Measurements from ENCODE around the gene LINGO4. TPM values are rescaled to one million over a fixed set of nuclear protein-coding genes. Genes with fewer than 3 reads are reported as not detected.

LINGO4 gene
- total RNA-seq, 4 donors from 2014 or later = not detected

- TF ChIP-seq CTCF (IDR thresholded peaks at IDR 0.05; ENCODE audit: low read depth) = no peak
Observed at GRCh38 chr1:151849126-151849525, 43.9 kb upstream of the LINGO4 start.

- no peak for TF ChIP-seq CTCF (IDR thresholded peaks at IDR 0.05; ENCODE audit: low read depth)
Observed at GRCh38 chr1:151847867-151848596, 42.8 kb upstream of the LINGO4 start.

GRCh38 chr1:151846686-151847237 lies 41.5 kb upstream of the LINGO4 start:
- no peak for TF ChIP-seq CTCF (IDR thresholded peaks at IDR 0.05; ENCODE audit: low read depth)

- TF ChIP-seq CTCF (IDR thresholded peaks at IDR 0.05; ENCODE audit: low read depth) = no peak
Observed at GRCh38 chr1:151846062-151846568, 40.9 kb upstream of the LINGO4 start.

- TF ChIP-seq CTCF (IDR thresholded peaks at IDR 0.05; ENCODE audit: low read depth) = no peak
Observed at GRCh38 chr1:151843398-151843797, 38.2 kb upstream of the LINGO4 start.

GRCh38 chr1:151841141-151841540 lies 35.9 kb upstream of the LINGO4 start:
- no peak for TF ChIP-seq CTCF (IDR thresholded peaks at IDR 0.05; ENCODE audit: low read depth)

GRCh38 chr1:151840421-151840820 lies 35.2 kb upstream of the LINGO4 start:
- no peak for TF ChIP-seq CTCF (IDR thresholded peaks at IDR 0.05; ENCODE audit: low read depth)
